GM18519 (cell line): ENCODE measurements around the gene ZDHHC11.
"Not testable (repeated sequence)": the region's sequence is repeated elsewhere in the genome, so short reads cannot be mapped to it uniquely, and the experiment has no call there.

Experiments
- ATAC-seq: cut with Tn5 transposase; IDR thresholded peaks from one replicate; pipeline ENCODE4 v1.9.1; 2021; ENCODE audit warnings: mild to moderate bottlenecking, moderate library complexity; ENCODE audit not compliant: unreplicated experiment, low FRiP score

The ZDHHC11 gene

GRCh38 chr5:780571-780970 is 70.2 kb downstream of the ZDHHC11 start:
- ATAC-seq: not testable (repeated sequence)

- ATAC-seq: not testable (repeated sequence)
Measured at GRCh38 chr5:778967-779366, 71.8 kb downstream of the ZDHHC11 start.

- not testable (repeated sequence) for ATAC-seq
Measured at GRCh38 chr5:778421-778820, 72.4 kb downstream of the ZDHHC11 start.

- no peak for ATAC-seq
Measured at GRCh38 chr5:777756-778161, 73.0 kb downstream of the ZDHHC11 start.

GRCh38 chr5:776862-777711 is 73.7 kb downstream of the ZDHHC11 start:
- no peak for ATAC-seq

GRCh38 chr5:775961-776861 is 74.6 kb downstream of the ZDHHC11 start:
- no peak for ATAC-seq

GRCh38 chr5:775595-775960 is 75.2 kb downstream of the ZDHHC11 start:
- ATAC-seq: not testable (repeated sequence)

GRCh38 chr5:774854-775505 is 75.8 kb downstream of the ZDHHC11 start:
- ATAC-seq: not testable (repeated sequence)

GRCh38 chr5:774304-774703 is 76.5 kb downstream of the ZDHHC11 start:
- ATAC-seq: not testable (repeated sequence)

GRCh38 chr5:773517-774264 is 77.1 kb downstream of the ZDHHC11 start:
- ATAC-seq: no peak

GRCh38 chr5:772931-773330 is 77.9 kb downstream of the ZDHHC11 start:
- not testable (repeated sequence) for ATAC-seq

GRCh38 chr5:772547-772890 is 78.3 kb downstream of the ZDHHC11 start:
- ATAC-seq: not testable (repeated sequence)

- not testable (repeated sequence) for ATAC-seq
Measured at GRCh38 chr5:771841-772546, 78.8 kb downstream of the ZDHHC11 start.

GRCh38 chr5:771087-771781 is 79.6 kb downstream of the ZDHHC11 start:
- ATAC-seq: not testable (repeated sequence)

- not testable (repeated sequence) for ATAC-seq
Measured at GRCh38 chr5:770585-770984, 80.2 kb downstream of the ZDHHC11 start.

- ATAC-seq: not testable (repeated sequence)
Measured at GRCh38 chr5:769485-770145, 81.2 kb downstream of the ZDHHC11 start.

- no peak for ATAC-seq
Measured at GRCh38 chr5:766666-767431, 83.9 kb downstream of the ZDHHC11 start.
